Kidney (tissue), 14 donors: ENCODE measurements around the gene MNAT1. TPM values are rescaled to one million over a fixed set of nuclear protein-coding genes. Genes with fewer than 3 reads are reported as not detected.

Experiments used
- DNase-seq, 5 donors: peaks; one replicate each; pipeline ENCODE4 v3.0.0-alpha.2; 2013 to 2020
- FAIRE-seq: peaks from 2 replicates; lab custom pipeline; 2012; peaks lifted over from hg19 to GRCh38; lab: Jason Lieb, UNC
- H3K27ac ChIP-seq, 2 donors: one replicate each; pipeline ENCODE4 v1.7.0; 2013; ENCODE audit warnings: low read depth in 2 of 2, low read length in 2 of 2, inconsistent platforms in 1 of 2
- H3K27me3 ChIP-seq: one replicate; pipeline ENCODE4 v1.7.1; 2013; ENCODE audit warnings: low read length, inconsistent platforms; ENCODE audit not compliant: control insufficient read depth, insufficient read depth
- H3K36me3 ChIP-seq, 3 donors: one replicate each; pipeline versions ENCODE4 v1.7.0 to v1.7.1; 2013; ENCODE audit warnings: low read length in 3 of 3, control low read depth in 1 of 3, inconsistent platforms in 1 of 3; ENCODE audit not compliant: insufficient read depth in 3 of 3, control insufficient read depth in 2 of 3
- H3K4me1 ChIP-seq, 3 donors: one replicate each; pipeline versions ENCODE4 v1.7.0 to v1.7.1; 2013; ENCODE audit warnings: low read length in 3 of 3, inconsistent platforms in 1 of 3, low read depth in 1 of 3; ENCODE audit not compliant: control insufficient read depth in 2 of 3, insufficient read depth in 2 of 3
- H3K4me3 ChIP-seq, 3 donors: one replicate each; pipeline versions ENCODE4 v1.7.0 to v1.8.1; 2013; ENCODE audit warnings: low read length in 3 of 3, control low read depth in 1 of 3, inconsistent platforms in 1 of 3
- H3K9ac ChIP-seq, 3 donors: one replicate each; pipeline versions ENCODE4 v1.7.0 to v1.7.1; 2013; ENCODE audit warnings: low read length in 3 of 3, control low read depth in 1 of 3, inconsistent platforms in 1 of 3
- H3K9me3 ChIP-seq, 3 donors: one replicate each; pipeline versions ENCODE4 v1.7.0 to v1.7.1; 2013; ENCODE audit warnings: low read length in 3 of 3, control low read depth in 1 of 3, inconsistent platforms in 1 of 3; ENCODE audit not compliant: control insufficient read depth in 2 of 3, insufficient read depth in 1 of 3
- intact Hi-C: fragments of 100-400 bp; cut with DNase I; formaldehyde crosslinking; loops from one replicate; pipeline ENCODE4 v1.11.1; 2022
- polyA plus RNA-seq: library from polyadenylated mRNA; stranded (reverse); fragments of 350-450 nt; fragmentation: Illumina TruSeq; extraction: RNeasy Lipid Tissue Mini Kit (QIAGEN cat#74804); gene quantifications from one replicate; pipeline ENCODE4 v1.2.3, GENCODE V29; 2014; ENCODE audit warnings: low read depth, low replicate concordance; ENCODE audit not compliant: insufficient read depth
- total RNA-seq: library from RNA; stranded (reverse); fragmentation: NEBNext Ultra II Directional; extraction: Animal tissue kit (Norgen Biotek cat#: 25700); gene quantifications from one replicate; pipeline ENCODE4 v1.2.1, GENCODE V29; 2021
- TF ChIP-seq, protein P1 (sequence below): IDR thresholded peaks from 3 replicates; pipeline ENCODE4 v1.5.1; 2012; ENCODE audit warnings: mild to moderate bottlenecking, moderate library complexity, borderline replicate concordance; ENCODE audit not compliant: insufficient read depth; ENCODE audit errors: extremely low read depth
- donor health status: control.
- donor health status: control.
- donor health status: control.
- donor health status: control.
- donor health status: control.
- donor health status: DM: yes; HTN: yes; CAD: no.
- donor health status: Normal renal cell carcinoma (clear cell type).

MNAT1 gene
- total and polyA plus RNA-seq, 2 donors from 2014 or later: 29.6 to 41.6 TPM

DNA sequence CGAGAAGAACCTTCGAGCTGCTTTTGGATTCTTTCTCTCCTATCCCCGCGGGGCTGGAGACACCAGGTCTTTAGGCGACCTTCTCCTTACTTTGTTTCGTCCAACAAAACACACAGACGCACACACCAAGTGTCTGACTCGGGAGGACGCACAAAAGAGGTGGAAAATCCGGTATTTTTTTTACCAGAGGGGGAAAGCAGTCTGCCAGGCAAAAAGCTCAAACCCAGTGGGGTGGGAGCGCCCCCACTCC, 12.5 kb upstream of the MNAT1 start:
- H3K27ac ChIP-seq: peak overlapping the region in 1 of 2 donors; percentile 20
- H3K27me3 ChIP-seq: peaks cover 3% of the 10 kb centered on the region
- no peak for DNase-seq
- FAIRE-seq: no peak
- peaks cover 0 to 3% (median 0%) of the 10 kb centered on the region in 3 donors for H3K4me1 ChIP-seq
- H3K4me3 ChIP-seq: peak overlapping the region; percentile 68 to 83 (median 73)
- H3K9me3 ChIP-seq: no peaks in the 10 kb centered on the region
- intact Hi-C loops: no loop called here
- TF ChIP-seq, protein P1, sequence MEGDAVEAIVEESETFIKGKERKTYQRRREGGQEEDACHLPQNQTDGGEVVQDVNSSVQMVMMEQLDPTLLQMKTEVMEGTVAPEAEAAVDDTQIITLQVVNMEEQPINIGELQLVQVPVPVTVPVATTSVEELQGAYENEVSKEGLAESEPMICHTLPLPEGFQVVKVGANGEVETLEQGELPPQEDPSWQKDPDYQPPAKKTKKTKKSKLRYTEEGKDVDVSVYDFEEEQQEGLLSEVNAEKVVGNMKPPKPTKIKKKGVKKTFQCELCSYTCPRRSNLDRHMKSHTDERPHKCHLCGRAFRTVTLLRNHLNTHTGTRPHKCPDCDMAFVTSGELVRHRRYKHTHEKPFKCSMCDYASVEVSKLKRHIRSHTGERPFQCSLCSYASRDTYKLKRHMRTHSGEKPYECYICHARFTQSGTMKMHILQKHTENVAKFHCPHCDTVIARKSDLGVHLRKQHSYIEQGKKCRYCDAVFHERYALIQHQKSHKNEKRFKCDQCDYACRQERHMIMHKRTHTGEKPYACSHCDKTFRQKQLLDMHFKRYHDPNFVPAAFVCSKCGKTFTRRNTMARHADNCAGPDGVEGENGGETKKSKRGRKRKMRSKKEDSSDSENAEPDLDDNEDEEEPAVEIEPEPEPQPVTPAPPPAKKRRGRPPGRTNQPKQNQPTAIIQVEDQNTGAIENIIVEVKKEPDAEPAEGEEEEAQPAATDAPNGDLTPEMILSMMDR: no peak
- H3K9ac ChIP-seq: peak overlapping the region; percentile 32 to 46 (median 35)
- H3K36me3 ChIP-seq: peaks cover 0 to 4% (median 0%) of the 10 kb centered on the region in 3 donors

GRCh38 chr14:60722357-60723115, 12.0 kb upstream of the MNAT1 start:
- H3K27me3 ChIP-seq: peaks cover 3% of the 10 kb centered on the region
- FAIRE-seq (no peak), DNase-seq (peak; percentile 66 to 94 (median 92))
- TF ChIP-seq, protein P1: no peak
- intact Hi-C loops: no loop called here
- peaks cover 0 to 3% (median 0%) of the 10 kb centered on the region in 3 donors for H3K4me1 ChIP-seq
- peaks cover 0 to 4% (median 0%) of the 10 kb centered on the region in 3 donors for H3K36me3 ChIP-seq
- peak overlapping the region; percentile 68 to 83 (median 73) for H3K4me3 ChIP-seq
- H3K9me3 ChIP-seq: no peaks in the 10 kb centered on the region
- peak overlapping the region in 2 of 3 donors; percentile 17 to 67 for H3K9ac ChIP-seq
- peak overlapping the region; percentile 52 to 57 for H3K27ac ChIP-seq

- peaks cover 0 to 3% (median 0%) of the 10 kb centered on the region in 3 donors for H3K4me1 ChIP-seq
- H3K27me3 ChIP-seq: peaks cover 3% of the 10 kb centered on the region
- peak overlapping the region; percentile 32 to 72 (median 67) for H3K9ac ChIP-seq
- TF ChIP-seq, protein P1: no peak
- H3K27ac ChIP-seq: peak overlapping the region; percentile 52 to 57
- peak overlapping the region; percentile 67 to 83 (median 73) for H3K4me3 ChIP-seq
- FAIRE-seq: no peak
- no peaks in the 10 kb centered on the region for H3K9me3 ChIP-seq
- H3K36me3 ChIP-seq: peaks cover 0 to 4% (median 0%) of the 10 kb centered on the region in 3 donors
- peak in 4 of 5 donors; percentile 68 to 85 (median 75) for DNase-seq
- intact Hi-C loops: no loop called here
Observed at GRCh38 chr14:60723116-60723906, 11.2 kb upstream of the MNAT1 start.
